COLO668 (cell line): ENCODE measurements around the gene KLHL35.
"Not testable (repeated sequence)": the region's sequence is repeated elsewhere in the genome, so short reads cannot be mapped to it uniquely, and the experiment has no call there.

Experiments used
- DNase-seq: peaks from one replicate; lab custom pipeline; 2025; ENCODE audit not compliant: unreplicated experiment; lab: John Stamatoyannopoulos, UW

Gene KLHL35

DNA sequence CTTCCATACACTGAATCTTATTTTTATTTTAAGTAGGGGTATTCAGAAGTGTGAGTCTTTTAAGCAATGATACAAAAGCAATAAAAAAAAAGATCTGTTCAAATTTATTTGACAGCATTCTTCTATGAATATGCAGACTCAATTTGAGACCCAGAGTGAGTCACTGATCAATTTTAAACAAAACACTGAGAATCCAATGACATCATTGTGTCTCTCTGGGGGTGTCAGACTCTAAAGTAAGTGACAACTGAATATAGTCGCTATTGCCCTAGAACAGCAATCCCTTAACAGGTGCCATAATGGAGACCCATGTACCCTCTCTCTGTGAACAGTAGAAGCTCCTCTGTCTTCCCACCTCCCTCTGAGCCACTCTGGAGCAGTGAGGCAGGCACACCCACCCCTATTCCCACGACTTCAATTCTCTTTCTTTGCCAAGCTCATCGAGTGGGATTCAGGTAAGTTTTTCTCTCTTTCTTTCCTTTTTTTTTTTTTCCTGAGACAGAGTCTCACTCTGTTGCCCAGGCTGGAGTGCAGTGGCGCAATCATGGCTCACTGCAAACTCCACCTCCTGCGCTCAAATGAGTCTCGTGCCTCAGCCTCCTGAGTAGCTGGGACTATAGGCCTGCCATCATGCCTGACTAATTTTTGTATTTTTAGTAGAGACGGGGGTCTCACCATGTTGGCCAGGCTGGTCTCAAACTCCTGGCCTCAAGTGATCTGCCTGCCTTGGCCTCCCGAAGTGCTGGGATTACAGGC, 38.7 kb downstream of the KLHL35 start:
- no peak for DNase-seq

DNA sequence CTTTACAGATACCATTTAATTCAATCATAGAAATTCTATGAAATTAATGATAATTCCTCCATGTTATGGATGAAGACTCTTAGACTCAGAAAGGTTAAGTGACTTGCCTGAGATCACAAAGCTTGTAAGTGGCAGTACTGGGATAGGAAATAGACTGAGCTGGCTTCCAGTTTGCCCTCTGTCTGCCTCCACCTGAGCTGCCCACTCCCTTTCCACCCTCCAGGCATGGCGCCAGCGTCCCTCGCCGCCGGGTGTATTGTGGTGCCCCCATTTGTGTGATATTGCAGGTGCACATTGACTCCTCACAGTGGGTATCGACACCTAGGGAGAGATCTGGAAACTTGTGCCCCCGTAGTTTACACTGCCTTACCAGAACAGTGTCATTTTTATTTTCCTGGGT, 43.1 kb downstream of the KLHL35 start:
- no peak for DNase-seq

DNA sequence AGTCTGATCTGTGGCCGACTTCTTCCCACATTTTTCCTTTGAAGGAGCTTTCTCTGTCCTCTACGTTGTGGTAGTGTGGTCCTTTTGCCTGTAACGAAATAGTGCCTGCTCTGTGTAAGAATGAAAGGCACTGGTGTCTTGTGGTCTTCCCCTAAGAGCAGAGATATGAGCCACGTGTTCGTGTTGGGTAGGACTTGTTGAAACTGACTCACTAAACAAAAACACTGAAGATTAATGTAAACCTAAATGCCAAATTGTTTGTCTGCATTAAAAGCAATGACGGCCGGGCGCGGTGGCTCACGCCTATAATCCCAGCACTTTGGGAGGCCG, 43.8 kb downstream of the KLHL35 start:
- no peak for DNase-seq

DNA sequence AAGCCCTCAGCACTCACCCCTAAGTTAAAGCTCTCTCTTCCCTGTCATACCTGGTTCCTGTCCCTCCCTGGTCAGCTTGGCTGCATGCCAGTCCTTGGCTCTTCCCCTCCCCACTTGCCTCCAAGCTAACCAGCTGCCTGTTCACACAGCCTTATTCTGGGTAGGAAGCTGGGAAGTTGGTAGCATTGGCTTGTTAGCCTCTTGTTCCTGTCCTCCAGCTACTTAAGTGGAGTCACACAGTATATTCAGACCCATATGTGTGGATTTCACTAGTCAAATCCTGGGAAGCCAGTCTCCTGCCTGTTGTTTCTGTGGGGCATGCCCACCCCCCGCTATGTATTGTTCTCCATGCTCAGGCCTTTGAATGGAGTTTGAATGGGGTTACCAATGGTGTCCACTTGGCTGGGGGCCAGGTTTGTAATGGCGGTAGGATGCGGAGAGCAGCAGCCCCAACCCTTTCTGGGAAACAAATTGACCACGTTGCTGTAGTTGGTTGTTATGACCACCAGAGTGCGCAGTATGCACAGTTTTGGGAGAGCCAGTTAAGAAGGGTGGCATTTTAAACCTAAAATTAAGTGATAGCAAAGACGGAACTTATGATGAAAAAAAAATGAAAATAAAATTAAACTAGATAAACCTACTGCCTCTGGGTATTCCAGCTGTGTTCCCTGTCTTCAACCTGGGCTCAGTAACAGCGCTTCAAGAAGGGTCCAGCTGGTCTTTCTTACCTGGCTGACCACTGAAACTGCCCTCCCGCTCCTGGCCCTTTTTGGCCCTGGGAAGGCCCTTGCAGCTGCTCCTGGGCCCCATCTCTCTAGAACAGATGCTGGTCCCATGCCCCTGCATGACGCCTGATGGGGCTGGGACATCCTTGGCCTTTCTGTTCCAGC, 44.4 kb downstream of the KLHL35 start:
- DNase-seq = peak; percentile 83

DNA sequence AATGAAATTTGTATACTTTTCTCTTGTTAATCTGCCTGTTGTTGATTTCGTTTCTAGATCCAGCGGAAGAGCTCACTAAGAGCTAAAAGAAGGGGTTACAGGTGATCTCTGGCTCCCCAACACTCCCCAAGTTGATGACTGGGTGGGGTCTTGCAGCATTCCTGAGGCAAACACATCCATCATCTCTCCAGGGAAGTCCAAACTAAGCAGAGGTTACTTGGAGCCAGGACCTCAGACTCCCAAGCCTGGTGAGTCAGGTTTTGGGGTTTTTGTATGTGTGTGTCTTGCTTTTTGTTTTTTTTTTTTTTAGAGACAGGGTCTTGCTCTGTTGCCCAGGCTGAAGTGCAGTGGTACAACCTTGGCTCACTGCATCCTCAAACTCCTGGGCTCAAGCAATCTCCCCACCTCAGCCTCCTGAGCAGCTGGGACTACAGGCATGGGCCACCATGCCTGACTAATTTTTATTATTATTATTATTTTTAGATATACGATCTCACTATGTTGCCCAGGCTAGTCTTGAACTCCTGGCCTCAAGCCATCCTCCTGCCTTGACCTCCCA, 45.2 kb downstream of the KLHL35 start:
- DNase-seq = no peak

DNA sequence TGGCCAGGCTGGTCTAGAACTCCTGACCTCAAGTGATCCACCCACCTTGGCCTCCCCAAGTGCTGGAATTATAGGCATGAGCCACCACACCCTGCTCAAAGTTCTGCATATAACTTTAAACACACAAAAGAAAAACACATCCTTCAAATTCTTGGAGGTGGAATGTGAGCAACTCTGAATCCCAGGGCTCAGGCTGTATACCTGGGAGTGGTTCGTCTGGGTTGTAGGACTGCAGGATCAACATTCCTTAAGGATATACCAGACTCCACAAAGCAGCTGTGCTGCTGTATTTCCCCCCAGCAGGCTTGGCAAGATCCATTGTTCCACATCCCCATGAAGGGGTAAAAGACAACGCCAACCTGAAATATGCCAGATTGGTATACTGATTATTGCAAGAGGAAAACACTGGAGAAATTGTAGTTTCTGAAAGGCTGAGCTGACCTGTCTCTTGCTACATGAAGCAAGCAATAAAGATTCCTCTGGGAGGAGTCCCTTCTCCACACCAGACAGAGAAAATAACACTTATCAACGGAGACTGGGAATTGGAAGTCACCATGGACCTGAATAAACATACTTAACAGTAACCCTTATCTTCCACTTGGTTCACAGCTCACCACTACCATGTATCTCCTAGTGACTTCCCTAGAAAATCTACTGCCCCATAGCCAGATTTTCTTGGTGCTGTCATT, 45.9 kb downstream of the KLHL35 start:
- no peak for DNase-seq

DNA sequence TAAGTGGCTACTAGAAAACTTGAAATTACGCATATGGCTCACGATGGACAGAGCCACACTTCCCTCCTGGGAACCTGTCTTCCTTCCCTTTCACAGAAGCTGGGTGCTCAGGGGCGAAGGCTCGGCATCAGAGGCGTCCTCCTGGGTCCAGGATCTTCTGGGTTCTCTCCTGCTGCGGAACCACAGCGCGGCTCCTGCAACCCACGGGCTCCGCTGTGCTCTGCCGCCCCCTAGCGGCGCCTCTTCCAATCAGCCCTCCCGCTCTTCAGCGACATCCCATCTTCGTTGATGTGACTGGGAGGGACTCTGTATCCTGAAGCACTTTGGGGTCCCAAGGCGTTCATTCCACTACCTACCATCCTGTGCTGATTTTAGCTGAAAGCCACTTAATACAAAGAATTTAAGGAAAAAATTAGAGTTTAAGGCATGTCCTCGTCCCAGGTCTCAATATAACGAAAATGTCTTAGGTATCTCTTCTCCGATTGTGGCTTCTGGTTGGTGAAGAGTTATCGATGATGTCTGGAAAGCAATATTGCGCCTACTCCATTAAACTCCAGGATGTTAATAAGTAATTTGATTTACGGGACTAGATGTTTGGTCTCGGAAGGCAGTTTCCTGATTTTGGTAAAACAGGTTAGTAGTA, 48.4 kb downstream of the KLHL35 start:
- peak; percentile 71 for DNase-seq

DNA sequence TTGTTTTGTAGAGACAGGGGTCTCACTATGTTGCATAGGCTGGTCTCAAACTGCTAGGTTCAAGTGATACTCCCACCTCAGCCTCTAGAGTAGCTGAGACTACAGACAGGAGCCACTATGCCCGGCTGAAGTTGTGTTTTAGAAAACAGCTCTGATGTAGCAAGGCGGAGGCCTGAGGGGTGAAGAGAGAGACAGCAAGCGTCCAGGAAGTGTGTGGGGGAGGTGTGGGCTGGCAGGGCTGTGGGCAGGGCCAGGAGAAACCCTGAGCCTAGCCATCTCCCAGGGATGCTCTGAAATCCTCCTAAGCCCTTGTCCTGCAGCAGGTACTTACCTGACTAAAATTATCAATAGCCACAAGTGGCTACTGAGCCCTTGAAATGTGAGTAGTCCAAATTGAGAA, 49.8 kb downstream of the KLHL35 start:
- no peak for DNase-seq

DNA sequence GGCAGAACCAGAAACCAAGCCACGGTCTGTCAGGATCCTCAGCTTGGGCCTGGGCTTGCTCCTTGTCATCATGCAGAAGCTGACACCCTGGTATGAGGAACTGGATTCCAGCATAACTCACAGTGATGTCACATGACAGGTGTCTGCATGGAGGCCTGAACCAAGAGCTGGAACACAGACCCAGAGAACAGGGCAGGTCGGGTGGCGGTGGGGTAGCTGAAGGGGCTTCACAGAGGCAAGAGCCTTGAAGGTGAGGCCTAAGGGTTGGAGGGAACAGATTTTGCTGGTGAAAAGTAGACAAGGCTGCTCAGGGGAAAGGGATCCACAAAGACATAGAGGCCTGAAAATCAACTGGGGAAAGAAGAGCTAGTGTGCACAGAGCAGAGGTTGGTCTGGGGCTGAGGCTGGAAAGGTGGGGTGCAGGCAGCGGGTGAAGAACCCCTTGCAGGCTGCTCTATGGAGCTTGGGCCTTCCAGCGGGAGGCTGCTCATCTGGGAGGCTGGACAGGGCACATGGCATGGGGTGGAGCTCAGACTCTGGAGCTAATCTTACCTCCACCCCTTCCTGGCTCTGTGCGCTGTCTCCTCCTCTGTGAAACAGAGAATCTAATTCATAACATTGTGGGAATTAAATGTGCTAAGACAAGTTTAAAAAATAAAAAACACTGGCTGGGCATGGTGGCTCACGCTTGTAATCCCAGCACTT, 52.1 kb downstream of the KLHL35 start:
- no peak for DNase-seq

DNA sequence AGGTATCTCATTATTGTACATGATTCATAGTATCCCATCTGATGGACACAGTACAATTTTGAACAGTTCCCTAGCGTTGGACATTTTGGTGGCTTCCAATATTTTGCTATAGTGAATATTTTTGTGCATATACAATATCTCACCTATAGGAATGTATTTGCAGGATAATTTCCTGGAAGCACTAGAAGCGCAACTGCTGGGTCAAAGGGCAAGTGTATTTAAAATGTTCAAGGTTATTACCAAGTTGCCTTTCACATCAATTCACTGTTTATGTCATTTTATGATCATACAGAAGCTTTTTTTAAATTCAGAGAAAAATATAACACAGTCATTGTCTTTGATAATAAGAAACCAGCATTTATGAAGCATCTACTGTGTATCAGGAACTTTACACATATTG, 52.8 kb downstream of the KLHL35 start:
- DNase-seq = no peak

DNA sequence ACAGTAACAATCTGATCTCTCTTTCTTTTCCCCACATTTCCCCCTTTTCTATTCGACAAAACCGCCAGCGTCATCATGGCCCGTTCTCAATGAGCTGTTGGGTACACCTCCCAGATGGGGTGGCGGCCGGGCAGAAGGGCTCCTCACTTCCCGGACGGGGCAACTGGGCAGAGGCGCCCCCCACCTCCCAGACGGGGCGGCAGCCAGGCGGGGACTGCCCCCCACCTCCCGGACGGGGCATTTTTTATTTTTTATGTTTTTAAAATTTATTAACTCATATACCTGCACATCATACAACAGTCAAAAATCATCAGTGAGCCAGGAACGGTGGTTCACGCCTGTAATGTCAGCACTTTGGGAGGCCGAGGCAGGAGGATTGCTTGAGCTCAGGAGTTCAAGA, 54.2 kb downstream of the KLHL35 start:
- DNase-seq = not testable (repeated sequence)

DNA sequence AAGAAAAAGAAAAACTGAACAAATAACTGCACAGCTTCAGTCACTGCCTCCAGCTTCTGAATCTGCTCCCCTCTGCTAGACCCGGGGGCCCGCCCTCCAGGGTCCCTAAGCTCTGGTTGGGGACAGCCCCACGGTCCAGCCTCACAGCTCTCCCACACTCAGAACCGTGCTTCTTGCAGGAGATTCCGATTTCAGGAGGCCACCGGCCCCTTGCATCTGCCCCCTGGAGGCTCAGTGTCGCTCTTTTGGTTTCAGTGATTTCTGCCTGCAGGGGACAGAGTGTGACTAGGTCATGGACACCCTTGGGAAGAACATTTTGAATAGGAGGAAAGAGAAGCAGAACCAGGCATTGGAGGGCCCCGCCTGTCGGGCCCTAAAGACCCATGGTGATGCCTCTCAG, 56.8 kb downstream of the KLHL35 start:
- DNase-seq = no peak

DNA sequence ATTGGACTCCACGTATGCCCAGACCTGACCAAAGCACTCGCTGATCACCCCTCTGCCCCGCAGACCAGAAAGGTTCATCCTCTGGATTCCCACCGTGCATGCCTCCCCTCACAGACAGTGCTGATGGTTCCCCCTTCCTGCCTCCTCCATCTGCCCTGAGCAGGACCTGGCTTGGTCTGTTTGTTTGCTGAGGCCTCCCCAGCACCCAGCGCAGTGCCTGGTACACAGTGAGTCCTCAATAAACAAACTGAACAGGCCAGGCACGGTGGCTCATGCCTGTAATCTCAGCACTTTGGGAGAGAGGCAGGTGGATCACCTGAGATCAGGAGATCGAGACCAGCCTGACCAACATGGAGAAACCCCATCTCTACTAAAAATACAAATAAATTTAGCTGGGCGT, 57.4 kb downstream of the KLHL35 start:
- no peak for DNase-seq

DNA sequence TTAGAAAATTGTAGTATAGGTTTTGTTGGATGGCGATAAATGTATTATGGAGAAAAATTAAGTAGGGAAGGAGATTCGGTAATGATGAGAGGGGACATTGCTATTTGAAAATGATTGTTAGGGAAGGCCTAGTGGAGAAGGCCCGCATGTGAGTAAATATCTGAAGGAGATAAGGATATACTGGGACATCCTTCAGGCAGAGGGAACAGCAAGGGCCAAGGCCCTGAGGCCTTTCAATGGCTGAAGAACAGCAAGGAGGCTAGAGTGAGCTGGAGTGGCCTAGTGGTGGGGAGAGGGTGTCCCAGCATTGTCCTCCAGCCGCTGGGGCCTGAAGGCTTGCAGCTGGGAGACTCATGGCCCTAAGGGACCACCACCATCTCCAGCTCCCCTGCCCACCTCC, 58.4 kb downstream of the KLHL35 start:
- DNase-seq = no peak

DNA sequence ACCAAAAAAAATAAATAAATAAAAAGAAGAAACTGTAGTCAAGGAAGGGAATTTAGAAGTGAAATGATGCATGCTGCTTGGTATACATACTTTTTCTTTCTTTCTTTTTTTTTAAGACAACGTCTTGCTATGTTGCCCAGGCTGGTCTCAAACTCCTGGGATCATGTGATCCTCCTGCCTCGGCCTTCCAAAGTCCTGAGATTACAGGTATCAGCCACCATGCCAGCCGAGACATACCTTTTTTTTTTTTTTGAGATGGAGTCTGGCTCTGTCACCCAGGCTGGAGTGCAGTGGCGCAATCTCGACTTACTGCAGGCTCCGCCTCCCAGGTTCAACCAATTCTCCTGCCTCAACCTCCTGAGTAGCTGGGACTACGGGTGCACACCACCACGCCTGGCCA, 59.8 kb downstream of the KLHL35 start:
- no peak for DNase-seq
